Right lobe of liver (tissue), 4 donors: ENCODE data around the gene TBK1.

ENCODE experiments used
- POLR2A ChIP-seq: fragments of 450-650 bp; IDR thresholded peaks from one replicate; pipeline ENCODE4 v1.6.1; 2017; ENCODE audit warnings: antibody characterized with exemption, mild to moderate bottlenecking
- TF ChIP-seq, protein P1 (sequence below), 4 donors: fragments of 200-600 bp in 3 of 4; fragments of 450-650 bp in 1 of 4; IDR thresholded peaks; one replicate each; pipeline versions ENCODE4 v1.5.1 to v1.8.0; 2016 to 2022; ENCODE audit warnings: antibody characterized with exemption in 4 of 4, mild to moderate bottlenecking in 2 of 4
- donor health status: DM: no; HTN: no; CAD: no.
- donor health status: DM: no; HTN: no; CAD: no.
- donor health status: DM: no; HTN: yes; CAD: no.

- TF ChIP-seq, protein P1, sequence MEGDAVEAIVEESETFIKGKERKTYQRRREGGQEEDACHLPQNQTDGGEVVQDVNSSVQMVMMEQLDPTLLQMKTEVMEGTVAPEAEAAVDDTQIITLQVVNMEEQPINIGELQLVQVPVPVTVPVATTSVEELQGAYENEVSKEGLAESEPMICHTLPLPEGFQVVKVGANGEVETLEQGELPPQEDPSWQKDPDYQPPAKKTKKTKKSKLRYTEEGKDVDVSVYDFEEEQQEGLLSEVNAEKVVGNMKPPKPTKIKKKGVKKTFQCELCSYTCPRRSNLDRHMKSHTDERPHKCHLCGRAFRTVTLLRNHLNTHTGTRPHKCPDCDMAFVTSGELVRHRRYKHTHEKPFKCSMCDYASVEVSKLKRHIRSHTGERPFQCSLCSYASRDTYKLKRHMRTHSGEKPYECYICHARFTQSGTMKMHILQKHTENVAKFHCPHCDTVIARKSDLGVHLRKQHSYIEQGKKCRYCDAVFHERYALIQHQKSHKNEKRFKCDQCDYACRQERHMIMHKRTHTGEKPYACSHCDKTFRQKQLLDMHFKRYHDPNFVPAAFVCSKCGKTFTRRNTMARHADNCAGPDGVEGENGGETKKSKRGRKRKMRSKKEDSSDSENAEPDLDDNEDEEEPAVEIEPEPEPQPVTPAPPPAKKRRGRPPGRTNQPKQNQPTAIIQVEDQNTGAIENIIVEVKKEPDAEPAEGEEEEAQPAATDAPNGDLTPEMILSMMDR (IDR thresholded peaks at IDR 0.05) = no peak
- TF ChIP-seq POLR2A = no peak
Observed at GRCh38 chr12:64480148-64480547, 28.2 kb downstream of the TBK1 start.
